Stimulated activated CD4-positive, alpha-beta T cell treated with anti-CD3 and anti-CD28 coated beads, Interleukin-12 subunit alpha, Interleukin-12 subunit beta, amount 100 ng/mL, for 24 hours (primary cell): Measurements from ENCODE around the gene SLC36A3.
"Not testable (repeated sequence)": the region's sequence is repeated elsewhere in the genome, so short reads cannot be mapped to it uniquely, and the experiment has no call there.

Source experiments
- DNase-seq, 2 experiments: peaks; one replicate each; pipeline ENCODE4 v3.0.0-alpha.2; 2020; ENCODE audit warnings: low read depth in 2 of 2

The SLC36A3 gene

DNA sequence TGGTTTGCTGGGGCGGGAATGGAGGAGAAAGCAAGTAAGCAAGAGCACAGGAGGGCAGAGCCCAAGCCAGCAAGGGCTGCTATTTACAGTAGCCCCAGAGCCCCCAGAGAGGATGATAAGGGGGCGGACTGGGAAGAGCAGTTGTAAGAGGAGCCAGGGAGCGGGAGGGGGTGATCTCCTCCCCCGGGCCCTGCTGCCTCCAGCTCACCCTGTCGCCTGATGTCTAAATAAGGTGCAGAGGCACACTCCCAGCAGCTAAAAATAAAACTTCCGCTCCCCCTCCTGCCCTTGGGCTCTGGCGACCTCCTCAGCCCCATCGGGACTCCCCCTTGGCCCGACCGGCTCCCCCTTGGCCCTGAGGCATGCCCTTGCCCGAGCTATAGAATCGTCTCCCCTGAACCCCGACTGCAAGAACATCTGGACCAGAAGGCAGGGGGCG lies 65.2 kb downstream of the SLC36A3 start:
- no peak for DNase-seq

DNA sequence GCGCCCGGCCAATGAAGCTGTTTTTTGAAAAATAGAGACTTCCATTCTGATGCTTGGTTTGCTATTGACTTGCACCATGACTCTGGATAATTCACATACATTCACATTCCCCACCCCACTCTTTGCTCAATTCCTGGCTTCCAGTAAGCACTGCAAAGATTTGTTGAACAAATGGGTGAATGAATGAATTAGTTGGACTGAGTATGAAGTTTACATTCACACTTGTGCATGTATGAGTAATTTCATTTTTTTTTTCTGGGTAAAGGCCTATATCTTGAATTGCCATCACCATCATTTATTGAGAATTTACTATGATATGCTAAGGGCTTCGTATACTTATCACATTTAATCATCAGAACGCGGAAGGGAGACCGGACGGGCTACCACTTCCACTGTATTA lies 65.9 kb downstream of the SLC36A3 start:
- no peak for DNase-seq

DNA sequence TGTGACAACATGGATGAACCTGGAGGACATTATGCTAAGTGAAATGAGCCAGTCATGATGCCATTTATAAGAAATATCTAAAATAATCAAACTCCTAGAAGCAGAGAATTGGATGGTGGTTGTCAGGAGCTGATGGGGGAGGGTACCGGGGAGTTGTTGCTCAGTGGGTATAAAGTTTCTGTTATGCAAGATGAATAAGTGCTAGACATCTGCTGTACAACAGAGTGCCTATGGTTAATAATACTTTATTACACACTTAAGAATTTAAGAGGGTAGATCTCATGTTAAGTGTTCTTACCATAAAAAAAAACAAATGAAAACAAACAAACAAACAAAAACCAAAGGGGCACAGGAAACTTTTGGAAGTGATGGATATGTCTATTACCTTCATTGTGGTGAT lies 66.7 kb downstream of the SLC36A3 start:
- no peak for DNase-seq

DNA sequence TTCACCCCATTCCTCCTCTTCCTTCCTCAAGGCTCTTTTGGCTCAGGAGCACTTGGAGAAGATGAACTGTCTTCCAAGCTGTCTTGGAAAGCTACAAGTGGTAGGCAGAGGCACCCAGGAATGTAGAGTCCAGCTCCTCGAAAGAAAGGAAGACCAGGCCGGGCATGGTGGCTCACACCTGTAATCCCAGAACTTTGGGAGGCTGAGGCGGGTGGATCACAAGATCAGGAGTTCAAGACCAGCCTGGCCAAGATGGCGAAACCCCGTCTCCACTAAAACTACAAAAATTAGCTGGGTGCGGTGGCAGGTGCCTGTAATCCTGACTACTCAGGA lies 68.4 kb downstream of the SLC36A3 start:
- not testable (repeated sequence) for DNase-seq

DNA sequence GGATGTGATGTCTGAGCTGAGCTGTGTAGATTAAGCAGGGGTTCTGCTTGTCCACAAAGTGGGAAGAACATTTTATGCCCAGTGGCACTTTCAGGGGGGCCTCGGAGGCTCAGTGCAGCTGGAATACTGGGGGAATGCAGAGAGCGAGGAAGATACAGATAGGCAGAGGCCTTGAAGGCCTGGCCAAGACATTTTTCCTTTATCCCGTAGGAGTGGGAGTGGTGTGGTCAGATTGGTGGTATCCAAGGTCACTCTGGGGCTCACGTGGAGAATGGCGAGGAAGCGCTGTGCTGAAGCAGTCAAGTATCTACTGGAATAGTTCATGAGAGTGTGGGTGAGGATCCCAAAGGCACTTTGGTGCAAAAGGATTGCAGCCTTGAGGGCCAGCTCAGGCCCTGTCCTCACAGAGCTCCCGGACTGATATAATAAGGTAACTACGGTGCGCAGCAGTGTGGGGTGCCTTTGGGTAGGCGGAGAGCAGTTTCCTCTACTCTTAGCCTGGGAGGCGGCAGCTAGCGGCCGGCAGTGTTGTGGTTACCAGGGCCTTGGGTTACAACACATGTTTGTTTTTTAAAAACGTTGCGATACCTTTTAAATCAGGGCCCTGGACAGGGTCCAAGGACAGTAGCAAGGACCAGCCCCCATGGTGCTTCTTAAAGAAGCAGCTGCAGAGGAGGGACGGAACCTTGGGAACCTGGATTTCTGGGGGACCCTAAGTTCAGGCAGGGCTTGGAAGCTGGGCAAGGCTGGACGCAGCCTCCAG lies 68.9 kb downstream of the SLC36A3 start:
- no peak for DNase-seq

DNA sequence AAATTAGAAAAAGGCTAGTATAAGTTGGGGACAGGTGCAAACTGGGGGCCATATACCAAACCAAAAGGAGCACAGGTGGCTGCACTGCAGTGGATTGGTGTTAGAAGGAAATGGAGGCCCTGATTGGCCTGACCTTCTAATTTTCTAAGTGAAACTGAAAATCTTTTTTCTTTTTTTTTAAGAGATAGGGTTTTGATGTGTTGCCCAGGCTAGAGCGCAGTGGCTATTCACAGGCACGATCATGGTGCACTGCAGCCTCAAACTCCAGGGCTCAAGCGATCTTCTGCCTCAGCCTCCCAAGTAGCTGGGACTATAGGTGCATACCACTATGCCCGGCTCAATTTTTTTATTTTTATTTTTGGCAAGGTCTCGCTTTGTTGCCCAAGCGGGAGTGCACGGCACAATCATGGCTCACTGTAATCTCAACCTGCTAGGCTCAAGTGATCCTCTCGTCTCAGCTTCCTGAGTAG lies 69.9 kb downstream of the SLC36A3 start:
- no peak for DNase-seq

DNA sequence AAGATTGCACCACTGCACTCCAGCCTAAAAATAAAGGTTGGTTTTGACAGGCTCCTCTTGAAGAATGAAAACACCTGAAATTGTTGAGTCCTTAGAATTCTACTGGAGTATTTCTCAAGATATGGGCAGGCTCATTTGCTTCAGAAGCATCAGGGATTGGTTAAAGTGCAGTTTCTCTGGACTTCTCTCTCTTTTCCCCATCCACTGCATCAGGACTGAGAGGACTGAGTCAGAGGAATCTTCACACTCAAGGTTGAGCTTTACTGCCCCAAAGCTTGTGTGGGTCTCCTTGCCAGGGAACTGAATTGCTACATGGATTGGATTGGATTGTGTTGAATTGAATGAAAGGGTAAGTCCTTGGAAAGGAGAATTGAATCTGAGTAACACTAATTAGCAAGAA lies 72.2 kb downstream of the SLC36A3 start:
- DNase-seq, result no peak

DNA sequence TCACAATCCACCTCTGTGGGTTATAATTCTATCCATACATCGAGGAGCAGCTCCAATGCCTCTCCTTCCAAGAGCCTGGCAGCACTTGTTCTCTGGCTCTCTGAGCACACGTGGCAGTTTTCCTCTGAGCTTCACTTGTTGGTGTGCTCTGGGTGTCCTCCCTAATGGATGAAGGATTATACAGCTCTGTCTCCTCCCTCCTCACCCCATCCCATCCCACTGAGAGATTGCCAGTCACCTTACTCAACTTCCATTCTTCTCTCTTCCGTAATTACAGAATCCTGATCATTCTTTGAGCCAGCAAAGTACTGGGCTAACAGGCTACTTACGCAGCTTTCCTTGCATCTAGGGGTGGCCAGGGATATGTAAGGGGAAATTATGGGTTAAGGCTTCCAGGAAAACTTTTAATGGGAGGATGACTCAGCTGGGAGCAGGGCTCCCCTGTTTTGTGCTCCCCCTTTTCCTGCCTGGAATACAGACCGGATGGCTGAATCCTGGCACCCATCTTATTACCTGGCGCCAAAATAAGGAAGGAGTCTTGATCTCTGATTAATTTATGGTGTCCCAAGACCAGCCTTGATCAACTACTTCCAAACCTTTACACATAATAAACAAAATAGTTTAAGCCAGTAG lies 73.4 kb downstream of the SLC36A3 start:
- no peak for DNase-seq

DNA sequence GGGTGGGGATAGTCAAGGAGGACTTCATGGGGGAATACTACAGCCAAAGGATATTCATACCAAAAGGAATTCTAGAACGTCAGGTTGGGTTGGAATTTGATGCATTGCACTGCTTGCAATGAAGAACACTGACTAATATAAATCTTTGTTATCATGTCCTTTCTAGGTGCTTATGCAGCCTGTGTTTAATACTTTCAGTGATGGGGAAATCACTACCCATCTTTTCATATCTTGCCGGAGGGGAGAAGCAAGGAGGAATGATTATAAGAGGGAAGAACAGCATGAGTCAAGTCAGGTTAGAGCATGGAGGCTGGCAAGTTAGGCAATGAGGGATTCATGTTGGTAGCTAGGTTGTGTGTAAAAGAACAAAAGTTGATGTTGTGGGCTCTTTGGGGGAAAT lies 74.6 kb downstream of the SLC36A3 start:
- DNase-seq, result no peak

DNA sequence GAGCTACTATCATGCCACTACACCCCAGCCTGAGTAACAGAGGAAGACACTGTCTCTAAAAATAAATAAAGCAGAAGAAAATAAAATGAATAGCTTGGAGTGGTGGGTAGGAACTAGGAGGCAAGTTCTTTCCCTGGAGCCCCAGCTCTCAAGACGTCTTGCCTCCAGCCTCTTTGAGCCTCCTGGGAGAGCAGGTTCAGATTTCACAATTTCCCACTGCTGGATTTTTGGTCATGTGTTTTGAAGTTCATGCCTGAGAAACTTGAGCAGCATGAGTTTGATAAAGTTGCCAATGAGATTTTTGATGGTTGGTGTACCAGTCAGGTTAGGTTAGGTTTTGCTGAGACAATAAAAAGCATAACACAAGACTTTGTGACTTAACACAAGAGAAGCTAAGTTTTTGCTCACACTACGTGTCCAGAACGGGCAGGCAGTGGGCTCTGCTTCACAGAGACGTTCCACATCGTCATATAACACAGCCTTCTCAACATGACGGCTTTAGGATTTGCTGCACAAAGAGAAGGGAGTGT lies 75.6 kb downstream of the SLC36A3 start:
- DNase-seq, result no peak
